Right hindlimb (tissue), 1 donor: ENCODE measurements around the gene CYBA.
A peak's percentile ranks its signal among the peaks of the same experiment; 100 is the strongest.

ENCODE experiments used
- DNase-seq: peaks from one replicate; pipeline ENCODE4 v3.0.0-alpha.2; 2018

The CYBA gene

DNA sequence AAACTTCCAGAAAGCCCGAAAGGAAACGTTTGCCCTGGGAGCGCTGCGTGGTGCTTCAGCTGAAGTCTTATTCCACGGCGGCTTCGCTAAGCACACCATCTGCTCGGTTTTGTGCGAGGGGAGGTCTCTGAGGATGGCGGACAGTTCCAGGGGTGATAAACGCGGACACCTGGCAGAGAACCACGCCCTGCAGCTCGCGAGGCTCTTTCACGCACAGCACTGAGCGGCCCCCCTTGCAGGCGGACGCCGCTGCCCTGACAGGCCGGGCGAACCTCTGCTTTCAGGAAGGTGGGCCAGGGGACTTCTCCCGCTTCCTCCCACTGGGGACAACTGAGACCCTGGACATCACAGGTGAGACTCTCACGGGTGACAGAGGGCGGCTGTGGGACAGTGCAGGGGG, 8.3 kb upstream of the CYBA start:
- DNase-seq, result no peak

DNA sequence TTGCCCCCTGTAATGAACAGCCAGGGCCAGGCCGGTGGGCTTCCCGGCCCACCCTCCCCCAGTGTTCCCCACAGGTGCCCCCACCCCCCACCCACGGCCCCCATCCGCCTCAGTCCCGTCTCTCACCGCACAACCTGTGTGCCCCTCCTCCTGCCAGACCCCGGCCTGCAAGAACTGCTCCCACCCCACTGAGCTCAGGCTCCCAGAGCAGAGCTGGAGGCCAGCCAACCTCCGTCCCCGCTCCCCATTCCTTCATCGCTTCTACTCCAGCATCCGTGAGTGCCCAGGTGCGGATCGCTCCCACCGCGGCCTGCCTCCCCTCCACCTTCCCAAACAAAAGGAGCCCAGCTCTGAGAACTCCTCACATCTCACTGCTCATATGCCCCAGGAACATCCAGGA, 7.9 kb upstream of the CYBA start:
- no peak for DNase-seq

DNA sequence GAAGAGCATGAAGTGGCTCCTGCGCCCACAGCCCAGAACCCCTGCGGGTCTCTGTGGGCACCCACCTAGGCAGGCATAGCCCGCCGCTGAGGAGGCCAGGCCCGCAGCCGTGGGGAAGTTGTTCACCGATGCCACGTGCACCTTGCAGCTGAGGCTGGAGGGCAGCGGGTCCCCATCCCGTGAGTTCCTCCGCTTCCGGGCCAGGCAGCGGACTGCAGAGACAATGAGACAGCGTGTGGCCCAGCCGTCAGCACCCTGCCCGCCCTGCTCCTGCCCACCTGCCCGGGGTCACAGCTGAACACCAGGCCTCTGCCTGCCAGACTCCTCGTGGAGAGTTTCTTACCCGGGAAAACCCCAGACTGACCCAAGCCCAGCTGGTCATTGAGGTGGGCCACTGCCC, 6.5 kb upstream of the CYBA start:
- DNase-seq, result no peak

DNA sequence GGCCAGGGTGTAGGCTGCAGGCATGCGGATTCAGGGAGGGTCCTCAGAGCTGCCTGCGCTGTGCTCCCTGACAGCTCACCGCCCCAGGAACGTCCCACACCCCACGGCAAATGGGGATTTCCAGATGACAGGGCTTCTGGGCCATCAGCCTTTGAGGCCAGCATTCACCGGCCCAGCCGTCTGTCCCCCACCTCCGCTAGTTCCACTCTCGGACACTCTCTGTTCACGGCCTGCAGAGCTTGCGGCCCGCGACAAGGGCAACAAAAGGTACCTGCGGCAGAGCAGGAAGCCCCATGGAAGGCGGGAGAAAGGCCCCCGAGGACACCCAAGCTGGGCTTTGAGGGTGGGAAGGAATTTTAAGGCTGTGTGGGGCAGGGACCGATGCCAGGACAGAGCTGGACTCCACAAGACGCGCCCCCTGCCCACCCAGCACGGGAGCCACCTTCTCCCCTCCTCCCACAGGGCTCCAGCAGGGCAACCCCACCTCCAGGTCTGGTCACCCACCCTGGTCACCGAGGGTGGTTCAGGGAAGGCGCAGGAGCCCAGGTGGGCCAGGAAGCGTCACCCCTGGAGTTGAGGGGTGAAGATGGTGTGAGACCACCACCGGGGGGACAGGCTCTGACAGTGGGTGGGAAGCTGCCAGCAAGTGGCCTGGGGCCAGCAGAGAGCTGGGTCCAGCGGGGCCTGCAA, 5.6 kb upstream of the CYBA start:
- DNase-seq, result no peak

DNA sequence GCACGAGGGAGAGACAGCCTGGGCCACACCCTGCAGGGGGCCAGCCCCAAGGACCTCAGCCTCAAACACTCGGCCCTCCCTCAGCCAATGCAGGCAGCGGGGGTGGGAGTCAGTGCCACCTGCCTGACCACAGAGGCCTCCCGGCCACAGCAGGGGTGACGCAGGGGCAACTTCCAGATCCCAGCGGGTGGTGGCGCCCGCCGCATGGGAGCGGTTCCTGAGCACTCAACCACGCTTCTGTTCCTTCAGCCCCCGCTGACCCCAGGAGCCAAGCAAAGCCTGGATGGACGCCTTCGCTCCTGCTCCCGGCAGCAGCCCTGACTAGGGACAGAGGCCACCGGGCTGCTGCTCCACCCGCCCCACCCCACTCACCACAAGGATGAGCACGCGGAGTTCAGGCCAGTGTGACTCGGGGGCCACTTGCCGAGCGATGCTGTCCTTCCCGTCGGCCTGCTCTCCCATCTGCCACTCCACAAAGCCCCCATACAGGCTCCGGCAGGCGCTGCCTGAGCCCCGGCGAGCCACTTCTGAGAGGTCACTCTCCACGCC, 5.0 kb upstream of the CYBA start:
- no peak for DNase-seq

DNA sequence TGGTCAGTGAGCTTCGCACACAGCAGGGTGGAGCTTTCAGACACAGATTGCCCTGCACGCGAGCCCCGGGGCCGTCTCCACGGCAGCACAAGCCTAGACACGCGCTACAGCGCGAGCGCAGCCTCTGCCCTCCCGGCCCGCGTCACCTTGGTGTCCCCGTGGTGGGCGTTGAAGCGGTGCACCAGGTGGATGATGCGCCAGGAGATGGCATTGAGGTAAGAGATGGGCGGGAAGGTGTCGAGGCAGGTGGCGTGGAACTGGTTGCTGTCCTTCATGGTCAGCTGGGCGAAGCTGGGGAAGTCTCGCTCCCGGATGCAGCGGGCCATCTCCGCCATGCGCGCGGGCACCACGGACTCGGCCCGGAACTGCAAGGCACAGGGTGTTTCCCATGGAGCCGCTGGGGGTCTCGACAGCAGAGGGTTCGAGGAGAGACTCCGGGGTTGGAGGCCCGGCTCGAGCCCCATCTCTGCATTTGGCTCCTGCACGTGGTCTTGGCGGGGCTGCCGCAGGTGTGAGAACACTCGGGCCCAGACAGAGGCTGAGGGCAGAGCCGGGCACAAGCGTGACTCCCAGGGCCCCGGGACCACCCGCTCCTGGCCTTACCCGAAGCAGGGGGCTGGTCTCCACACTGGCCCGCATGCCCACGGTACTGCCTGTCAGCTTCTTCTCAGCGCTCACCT, 4.3 kb upstream of the CYBA start:
- no peak for DNase-seq

DNA sequence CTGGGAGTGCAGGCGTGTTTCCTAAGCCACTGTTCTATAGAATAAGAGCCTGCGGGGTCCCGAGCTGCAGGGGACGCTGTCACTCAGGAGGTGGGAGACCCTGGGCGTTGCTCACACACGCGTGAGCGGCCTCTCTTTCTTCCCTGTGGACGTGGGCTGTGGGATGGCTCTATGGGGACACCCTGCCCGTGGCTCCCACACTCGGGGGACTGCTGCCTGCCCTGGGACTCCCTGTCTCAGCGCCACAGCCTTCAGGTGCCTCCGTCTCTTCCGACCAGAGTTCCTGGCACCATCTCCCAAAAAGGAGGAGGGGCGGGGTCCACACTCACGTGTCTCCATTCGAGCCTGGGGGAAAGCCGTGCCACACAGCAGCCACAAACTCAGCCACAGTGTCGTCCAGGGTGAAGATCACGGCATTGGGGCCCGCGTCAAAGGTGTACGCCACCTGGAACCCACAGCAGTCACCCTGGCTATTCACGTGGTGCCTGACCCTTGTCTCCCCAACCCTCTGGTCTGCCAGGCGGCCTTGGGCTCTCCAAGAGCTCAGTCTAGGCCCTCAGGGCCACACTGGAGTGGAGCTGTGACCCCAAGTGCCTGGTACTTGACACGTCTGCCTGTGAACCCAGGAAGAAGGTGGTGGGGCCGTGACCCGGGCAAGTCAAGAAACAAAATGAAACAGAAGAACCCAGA, 3.7 kb upstream of the CYBA start:
- no peak for DNase-seq

DNA sequence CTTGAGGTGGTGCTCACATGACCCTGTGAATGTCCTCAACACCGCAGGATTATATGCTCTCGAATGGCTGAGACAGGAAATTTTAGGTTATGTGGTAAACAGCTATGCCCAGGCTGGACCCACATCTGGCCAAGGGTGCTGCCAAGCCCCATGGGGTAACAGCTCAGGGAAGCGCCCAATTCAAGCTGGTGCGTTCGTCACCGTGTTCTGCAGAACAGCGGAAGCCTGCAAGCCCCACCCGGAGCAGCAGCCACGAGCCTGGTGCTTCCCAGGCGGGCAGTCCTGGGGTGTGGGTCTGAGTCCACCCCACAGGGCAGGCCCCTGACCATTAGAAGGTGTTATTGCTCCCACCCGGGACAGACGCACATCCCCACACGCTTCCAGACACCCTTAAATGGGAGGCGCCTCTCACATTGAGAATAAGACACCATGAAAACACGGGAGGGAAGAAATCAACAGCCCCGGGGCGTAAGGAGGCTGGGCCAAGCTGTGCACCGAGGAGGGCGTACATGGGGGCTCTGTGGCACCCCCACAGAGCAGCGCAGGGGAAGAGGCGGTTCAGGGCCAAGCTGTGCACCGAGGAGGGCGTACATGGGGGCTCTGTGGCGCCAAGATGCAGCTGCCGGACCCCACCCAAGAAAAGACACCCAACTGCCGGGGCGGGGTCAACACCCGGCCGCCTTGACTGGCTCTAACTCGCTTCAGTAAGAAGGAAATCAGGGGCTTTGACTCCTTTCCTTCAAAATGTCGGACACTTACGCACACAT, 2.9 kb upstream of the CYBA start:
- no peak for DNase-seq

DNA sequence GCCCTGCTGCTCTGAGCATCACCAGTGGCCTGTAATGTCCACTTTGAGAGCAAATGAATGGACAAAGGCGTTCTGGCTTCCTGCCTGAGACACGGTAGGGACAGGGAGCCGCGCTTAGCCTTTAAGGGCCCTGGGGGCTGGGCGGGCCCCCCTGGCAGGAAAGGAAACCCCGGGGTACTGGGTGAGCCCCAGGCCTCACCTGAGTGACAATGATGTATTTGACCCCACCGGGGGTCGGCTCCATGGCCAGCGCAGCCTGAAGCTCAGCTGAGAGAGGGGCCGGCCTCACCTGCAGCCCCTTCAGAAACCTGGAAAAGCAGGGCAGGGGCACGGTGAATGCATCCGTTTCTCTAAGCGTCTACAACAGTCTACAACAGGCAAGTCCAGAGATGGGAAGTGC, 2.2 kb upstream of the CYBA start:
- no peak for DNase-seq

DNA sequence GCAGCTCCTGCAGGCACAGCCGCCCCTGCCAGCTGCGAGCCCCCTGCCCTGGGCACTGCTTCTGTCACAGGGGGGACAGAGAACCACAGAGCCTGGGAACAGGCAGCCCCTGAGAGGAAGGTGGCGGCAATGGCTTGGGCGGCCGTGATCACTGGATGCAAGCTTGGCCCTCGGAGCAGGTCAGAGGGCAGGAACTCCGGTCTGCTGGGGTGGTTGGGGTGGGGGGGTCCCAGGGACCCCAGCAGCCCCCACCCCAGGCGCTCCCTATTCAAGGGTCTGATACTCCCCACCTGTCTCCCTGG, 1.9 kb upstream of the CYBA start:
- DNase-seq, result no peak

DNA sequence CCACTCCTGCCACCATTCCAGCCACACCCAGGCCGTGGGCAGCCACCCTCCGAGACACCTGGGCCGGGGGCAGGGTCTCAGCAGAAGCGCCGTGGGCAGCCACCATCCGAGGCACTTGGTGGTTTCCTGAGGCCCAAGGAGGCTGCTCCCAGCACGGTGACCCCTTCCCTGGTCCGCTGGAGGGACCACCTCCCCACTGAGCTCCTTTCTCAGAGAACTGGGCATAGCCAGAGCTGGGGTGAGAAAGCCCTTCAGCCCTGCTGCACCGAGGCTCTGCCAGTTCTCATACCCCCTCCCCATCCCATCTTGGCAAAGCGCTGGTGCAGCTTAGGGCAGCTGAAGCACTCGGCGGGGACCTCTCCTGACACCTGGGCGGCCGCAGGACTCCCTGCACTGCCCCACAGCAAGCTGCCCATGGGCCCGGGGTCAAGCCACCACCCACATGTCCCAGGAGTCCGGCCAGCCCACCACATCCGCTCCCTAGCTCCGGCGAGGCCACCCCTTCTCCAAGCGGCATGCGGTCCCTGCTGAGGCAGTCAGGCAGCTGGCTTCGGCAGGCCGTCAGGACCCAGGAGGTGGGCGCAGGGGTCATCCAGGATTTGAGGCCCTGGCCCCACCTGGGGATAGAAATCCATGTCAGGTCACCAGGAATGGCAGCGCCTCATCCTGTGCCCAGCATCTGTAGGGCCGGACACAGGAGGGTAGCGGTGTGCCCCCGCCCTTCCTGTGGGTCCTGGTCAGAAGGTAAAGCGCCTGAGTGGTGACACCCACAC, 1.3 kb upstream of the CYBA start:
- no peak for DNase-seq

DNA sequence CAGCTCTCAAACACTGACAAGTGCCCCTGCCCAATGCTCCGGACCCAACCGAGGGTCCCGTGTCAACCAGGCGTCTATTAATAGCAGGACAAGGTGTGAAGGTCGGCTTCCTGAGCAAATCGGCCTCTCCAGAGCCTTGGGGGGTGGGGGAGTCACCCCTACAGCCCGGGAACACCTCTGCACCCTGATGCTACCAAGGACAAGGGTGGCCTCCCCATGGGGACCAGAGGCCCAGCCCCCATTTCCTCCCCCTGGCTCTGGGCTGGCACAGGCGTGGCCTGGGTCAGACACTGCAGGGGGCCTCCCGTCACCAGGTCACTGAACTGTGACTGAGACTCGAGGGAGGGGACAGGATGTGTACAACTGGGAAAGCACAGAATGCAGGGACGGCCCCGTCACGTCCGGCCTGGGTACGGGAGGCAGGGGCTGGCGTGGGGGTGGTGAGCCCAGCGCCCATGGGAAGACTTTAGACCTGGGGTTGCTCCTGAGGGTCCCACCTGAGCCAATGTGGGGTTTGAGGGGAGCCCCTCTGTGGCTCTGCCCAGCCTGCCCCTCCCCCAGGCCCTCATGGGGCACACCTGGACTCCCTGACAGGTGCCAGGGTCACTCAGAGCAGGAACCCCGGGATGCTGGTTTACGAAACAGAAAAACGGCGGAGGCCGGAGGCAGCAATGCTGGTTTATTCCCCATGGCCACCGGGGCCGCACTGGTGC, 579 bp upstream of the CYBA start:
- peak; percentile 57 for DNase-seq

DNA sequence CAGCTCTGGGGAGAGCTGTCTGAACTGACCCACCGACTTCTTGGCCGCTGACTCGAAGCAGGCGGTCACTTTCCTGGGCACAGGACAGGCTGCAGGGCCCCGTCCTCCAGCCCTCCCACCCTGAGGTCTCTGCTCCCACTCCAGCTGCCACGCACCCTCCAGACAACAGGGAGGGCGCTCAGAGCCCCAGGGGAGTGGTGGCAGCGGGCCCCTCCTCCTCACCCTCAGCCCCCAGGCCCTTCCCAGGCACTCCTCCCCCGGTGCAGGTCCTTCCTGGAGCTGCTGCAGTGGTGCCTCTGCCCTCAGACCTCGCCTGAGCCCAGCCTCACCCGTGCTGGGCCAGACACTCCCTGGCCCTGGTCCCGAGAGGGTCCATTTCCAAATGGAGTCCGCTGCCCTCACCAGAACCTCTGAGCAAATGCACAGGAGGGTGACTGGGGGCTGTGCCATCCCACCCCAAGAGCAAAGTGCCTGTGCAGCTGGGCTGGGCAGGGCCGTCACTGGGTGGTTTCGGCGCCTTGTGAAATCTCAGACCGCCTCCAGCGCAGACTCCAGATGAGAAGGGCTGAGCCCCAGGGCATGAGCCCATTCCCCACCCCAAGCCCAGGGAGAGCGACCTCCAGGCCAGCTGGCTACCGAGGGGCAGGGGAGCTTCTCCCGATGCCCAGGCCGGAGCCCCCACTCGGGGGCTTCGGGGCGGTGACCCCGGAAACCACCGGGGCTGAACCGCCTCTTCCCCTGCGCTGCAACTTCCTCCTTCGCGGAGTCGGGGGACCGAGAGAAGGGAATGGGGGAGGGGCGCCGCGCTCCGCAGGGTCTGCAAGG, 717 bp downstream of the CYBA start:
- DNase-seq, result no peak

DNA sequence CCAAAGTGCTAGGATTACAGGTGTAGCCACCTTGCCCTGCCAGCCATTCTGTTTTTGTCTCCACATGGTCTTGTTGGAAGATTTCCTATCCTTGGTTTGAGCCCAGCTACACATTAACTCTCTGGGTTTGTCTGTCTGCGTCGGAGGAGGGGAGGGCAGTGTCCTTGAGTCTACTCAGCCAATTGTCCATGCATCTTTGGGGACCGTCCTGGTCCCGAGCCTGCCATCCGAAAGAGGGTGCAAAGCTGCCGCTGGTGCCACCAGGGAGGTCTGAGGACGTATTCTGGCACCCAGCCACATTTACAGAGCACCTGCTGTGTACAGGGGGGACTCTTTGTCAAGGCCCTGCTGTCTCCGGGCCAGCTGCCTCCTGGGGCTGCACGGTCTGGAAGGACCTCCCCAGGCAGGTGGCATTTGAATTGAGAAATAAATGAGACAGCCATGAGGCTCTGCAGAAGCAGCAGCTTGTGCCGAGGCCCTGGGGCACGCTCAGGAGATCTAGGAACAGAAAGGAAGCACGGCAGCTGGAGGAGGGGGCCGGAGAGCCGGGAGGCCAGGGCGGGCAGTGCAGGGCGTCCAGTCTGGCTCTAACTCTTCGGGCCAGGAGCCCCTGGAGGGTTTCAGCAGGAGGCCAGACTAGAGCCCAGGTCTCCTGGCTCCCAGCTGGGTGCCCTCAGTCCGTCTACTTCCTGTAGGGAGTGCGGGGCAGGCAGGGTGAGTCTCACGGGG, 1.5 kb downstream of the CYBA start:
- DNase-seq, result no peak

DNA sequence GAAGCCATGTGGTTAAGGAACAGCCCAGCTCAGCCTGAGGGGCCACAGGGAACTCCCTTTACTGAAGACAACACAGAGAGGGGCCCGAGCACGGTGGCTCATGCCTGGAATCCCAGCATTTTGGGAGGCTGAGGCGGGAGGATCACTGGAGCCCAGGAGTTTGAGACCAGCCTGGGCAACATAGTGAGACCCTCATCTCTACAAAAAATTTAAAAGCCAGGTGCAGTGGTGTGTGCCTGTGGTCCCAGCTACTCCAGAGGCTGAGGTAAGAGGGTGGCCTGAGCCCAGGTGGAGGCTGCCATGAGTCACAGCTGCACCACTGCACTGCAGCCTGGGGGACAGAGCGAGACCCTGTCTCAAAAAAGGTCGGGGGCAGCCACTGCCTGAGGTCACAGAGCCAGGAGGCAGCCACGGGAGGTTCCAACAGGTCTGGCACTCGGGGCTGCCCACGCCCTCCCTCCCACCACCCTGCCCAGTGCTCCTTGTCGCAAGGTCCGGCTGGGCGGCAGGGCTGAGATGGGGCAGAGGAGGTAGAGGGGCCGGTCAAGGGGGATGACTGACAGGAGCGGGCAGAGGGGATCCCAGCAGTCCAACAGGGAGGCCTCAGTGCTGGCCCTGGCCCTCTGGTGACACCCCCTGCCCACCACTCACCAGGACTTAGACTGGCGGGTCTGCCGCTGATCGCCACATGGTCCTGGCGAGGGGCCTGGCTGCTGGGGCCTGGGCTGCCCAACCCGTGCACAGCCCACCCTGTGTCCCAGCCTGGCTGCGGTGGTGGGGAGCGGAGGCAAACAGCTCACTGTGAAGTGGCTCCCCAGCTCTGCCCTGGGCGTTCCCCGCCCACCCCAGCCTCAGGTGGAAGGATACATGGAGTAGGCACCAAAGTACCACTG, 3.4 kb downstream of the CYBA start:
- DNase-seq, result no peak

DNA sequence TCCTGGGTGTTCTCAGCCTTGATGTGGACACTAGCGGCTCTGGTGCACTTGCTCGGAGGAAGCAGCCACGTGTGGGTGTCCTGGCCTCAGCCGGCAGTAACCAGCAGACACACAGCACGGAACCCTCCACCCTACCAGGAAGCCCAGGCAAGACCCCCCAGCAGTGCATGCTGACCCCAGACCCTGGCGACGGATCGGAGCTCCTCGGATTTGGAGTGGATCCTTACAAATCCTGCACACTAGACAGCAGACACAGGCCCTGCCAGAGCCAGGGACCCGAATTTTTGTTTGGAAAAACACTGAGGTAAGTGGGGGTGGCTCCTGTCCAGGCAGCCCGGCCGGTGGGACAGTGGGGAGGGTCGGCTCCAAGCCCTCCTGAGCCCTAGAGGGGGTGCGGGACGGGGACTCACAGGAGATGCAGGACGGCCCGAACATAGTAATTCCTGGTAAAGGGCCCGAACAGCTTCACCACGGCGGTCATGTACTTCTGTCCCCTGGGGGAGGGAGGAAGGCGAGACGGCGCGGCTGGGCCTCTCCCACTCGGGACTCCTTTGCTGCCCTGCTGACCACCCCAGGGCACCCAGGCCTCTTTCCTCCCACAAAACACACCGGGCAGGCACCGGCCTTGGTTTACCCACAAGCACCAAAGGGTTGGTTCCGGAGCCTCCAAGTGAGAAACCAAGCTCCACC, 4.4 kb downstream of the CYBA start:
- no peak for DNase-seq

DNA sequence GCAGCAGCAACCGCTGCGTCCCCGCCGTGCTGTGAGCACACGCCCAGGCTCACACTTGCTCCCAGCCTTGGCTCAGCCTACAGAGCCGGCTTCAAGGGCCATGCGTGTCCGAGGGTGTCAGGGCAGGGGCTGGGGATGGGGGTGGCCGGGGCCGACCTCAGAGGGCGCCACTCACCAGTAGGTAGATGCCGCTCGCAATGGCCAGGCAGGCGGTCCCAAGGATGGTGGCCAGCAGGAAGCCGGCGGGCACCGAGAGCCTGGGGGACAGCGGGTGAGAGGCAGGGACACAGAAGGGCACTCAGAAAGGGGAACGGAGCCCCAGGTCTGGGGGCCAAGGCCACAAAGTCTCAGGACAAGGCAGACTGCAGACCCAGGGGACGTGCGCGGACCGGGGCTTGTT, 4.9 kb downstream of the CYBA start:
- no peak for DNase-seq

DNA sequence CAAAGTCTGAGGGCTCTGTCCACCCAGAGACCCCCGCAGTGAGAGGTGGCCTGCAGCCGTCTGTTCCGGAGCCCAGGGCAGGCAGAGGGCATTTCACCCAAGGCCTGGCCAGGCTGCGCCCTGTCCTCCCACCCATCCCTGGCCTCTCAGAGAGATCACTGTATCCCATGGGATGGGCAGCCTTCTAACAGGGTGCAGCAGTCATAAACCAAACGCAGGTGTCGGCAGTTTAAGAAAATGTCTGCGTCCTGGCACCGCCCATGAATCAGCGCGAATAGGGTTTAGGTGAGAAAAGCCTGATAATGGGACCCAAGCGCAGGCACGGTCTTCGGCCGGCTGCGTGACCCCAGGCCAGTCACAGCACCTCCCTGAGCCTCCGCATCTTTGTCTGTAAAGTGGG, 5.4 kb downstream of the CYBA start:
- no peak for DNase-seq

DNA sequence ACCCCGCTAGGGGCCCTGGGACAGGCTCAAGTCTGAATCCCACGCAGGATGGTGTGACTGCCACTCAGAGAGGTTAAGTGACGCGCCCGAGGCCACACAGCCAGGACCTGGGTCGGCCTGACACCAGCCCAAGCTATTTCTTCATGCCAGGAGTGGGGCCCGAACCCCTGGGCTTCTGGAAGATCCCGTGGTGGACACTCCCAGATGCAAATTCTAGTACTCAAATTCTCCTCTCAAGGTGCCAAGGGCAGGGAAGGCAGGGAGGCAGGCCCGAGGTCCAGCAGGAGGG, 7.3 kb downstream of the CYBA start:
- no peak for DNase-seq
